GM12878 (cell line): Measurements from ENCODE around the gene LIPN. TPM values are rescaled to one million over a fixed set of nuclear protein-coding genes. Genes with fewer than 3 reads are reported as not detected.

ENCODE experiments used
- ATAC-seq: fragments of 200-7000 bp; cut with Tn5 transposase; 3 replicates; pipeline ENCODE4 v1.9.1; 2020; ENCODE audit warnings: mild to moderate bottlenecking, moderate library complexity
- BruUV-seq: library from RNA; stranded (reverse); fragments of 400-500 nt; replicated peaks from 2 replicates; lab custom pipeline; 2021; lab: Mats Ljungman, UMichigan
- CTCF ChIA-PET: fragments of 300-600 bp; sonication (Branson Sonifier 250); formaldehyde crosslinking; extraction: SDS; loops from one replicate; lab custom pipeline; 2021; ENCODE audit warnings: inconsistent platforms; lab: Yijun Ruan, JAX
- POLR2A ChIA-PET: fragments of 350-600 bp; formaldehyde crosslinking; extraction: SDS; loops from one replicate; lab custom pipeline; 2021; ENCODE audit warnings: inconsistent platforms; lab: Charles Lee
- RAD21 ChIA-PET: fragments of 300-600 bp; sonication (Branson Sonifier 250); formaldehyde crosslinking; loops from one replicate; lab custom pipeline; 2023; ENCODE audit warnings: antibody characterized with exemption; ENCODE audit not compliant: unreplicated experiment; lab: Charles Lee
- SMC1A ChIA-PET: fragments of 300-600 bp; sonication (Branson Sonifier 250); formaldehyde crosslinking; loops from one replicate; lab custom pipeline; 2023; ENCODE audit not compliant: unreplicated experiment, uncharacterized antibody; lab: Charles Lee
- DNase-seq: peaks from one replicate; pipeline ENCODE4 v3.0.0-alpha.2; 2011; ENCODE audit warnings: low read depth, low spot score
- FAIRE-seq: peaks from 3 replicates; lab custom pipeline; 2011; peaks lifted over from hg19 to GRCh38; lab: Jason Lieb, UNC
- H2AFZ ChIP-seq: 2 replicates; pipeline ENCODE4 v1.6.0; 2011; ENCODE audit warnings: low read depth, low read length, control low read depth; ENCODE audit not compliant: control insufficient read depth
- H3K27ac ChIP-seq: 2 replicates; pipeline ENCODE4 v1.5.1; 2011; ENCODE audit warnings: control low read depth; ENCODE audit not compliant: control insufficient read depth, insufficient read depth
- H3K27me3 ChIP-seq, 2 experiments: replicated peaks in 1 of 2; 2 replicates each; pipeline versions ENCODE4 v1.6.0 to v1.6.1; 2011; ENCODE audit warnings: low read length in 1 of 2; ENCODE audit not compliant: control insufficient read depth in 2 of 2, insufficient read depth in 2 of 2
- H3K36me3 ChIP-seq, 2 experiments: 2 replicates each; pipeline ENCODE4 v1.5.1; 2011; ENCODE audit warnings: low read length in 1 of 2; ENCODE audit not compliant: control insufficient read depth in 2 of 2, insufficient read depth in 2 of 2
- H3K4me1 ChIP-seq: 2 replicates; pipeline ENCODE4 v1.6.1; 2011; ENCODE audit warnings: mild to moderate bottlenecking, low read length, moderate library complexity, mixed read lengths; ENCODE audit not compliant: control insufficient read depth, insufficient read depth
- H3K4me2 ChIP-seq: 2 replicates; pipeline ENCODE4 v1.6.0; 2011; ENCODE audit warnings: control low read depth; ENCODE audit not compliant: control insufficient read depth, insufficient read depth
- H3K4me3 ChIP-seq: fragments of 200-600 bp; sonication (generic); 2 replicates; pipeline ENCODE4 v1.5.1; 2016
- H3K79me2 ChIP-seq: 2 replicates; pipeline ENCODE4 v1.6.0; 2011; ENCODE audit warnings: low read length; ENCODE audit not compliant: control insufficient read depth, insufficient read depth
- H3K9ac ChIP-seq: 2 replicates; pipeline ENCODE4 v1.8.0; 2011; ENCODE audit warnings: low read length, control low read depth, mixed read lengths; ENCODE audit not compliant: control insufficient read depth, insufficient read depth
- H3K9me3 ChIP-seq: replicated peaks from 3 replicates; pipeline ENCODE4 v1.5.1; 2011; ENCODE audit warnings: mild to moderate bottlenecking, low read length; ENCODE audit not compliant: control insufficient read depth, insufficient read depth
- H4K20me1 ChIP-seq: 2 replicates; pipeline ENCODE4 v1.6.0; 2011; ENCODE audit not compliant: control insufficient read depth, insufficient read depth
- BHLHE40 ChIP-seq, 2 experiments: fragments of 450-650 bp in 1 of 2; IDR thresholded peaks; 2 replicates each; pipeline ENCODE4 v1.6.1; 2011 to 2017; ENCODE audit warnings: low read depth in 2 of 2, borderline replicate concordance in 1 of 2, improper control_type of control experiment in 1 of 2, low read length in 1 of 2, mild to moderate bottlenecking in 1 of 2
- CBFB ChIP-seq: IDR thresholded peaks from 2 replicates; pipeline ENCODE4 v1.6.1; 2016; ENCODE audit warnings: antibody characterized with exemption, low read depth
- CBX5 ChIP-seq: sonication (generic); IDR thresholded peaks from 2 replicates; pipeline ENCODE4 v1.6.1; 2016; ENCODE audit warnings: low read depth, moderate library complexity, mild to moderate bottlenecking, inconsistent platforms
- E2F4 ChIP-seq: IDR thresholded peaks from 2 replicates; pipeline ENCODE4 v1.6.1; 2012; ENCODE audit warnings: low read depth, low read length, improper control_type of control experiment
- FOXK2 ChIP-seq: fragments of 450-650 bp; IDR thresholded peaks from 2 replicates; pipeline ENCODE4 v1.6.1; 2017; ENCODE audit warnings: mild to moderate bottlenecking, moderate library complexity
- MTA3 ChIP-seq: IDR thresholded peaks from 2 replicates; pipeline ENCODE4 v1.6.1; 2012; ENCODE audit warnings: low read length, inconsistent platforms, borderline replicate concordance
- NKRF ChIP-seq: fragments of 450-650 bp; conservative IDR thresholded peaks from 2 replicates; pipeline ENCODE4 v1.6.1; 2017; ENCODE audit warnings: mild to moderate bottlenecking, moderate library complexity
- NR2C2 ChIP-seq: IDR thresholded peaks from 2 replicates; pipeline ENCODE4 v1.6.1; 2011; ENCODE audit warnings: borderline replicate concordance, low read depth; ENCODE audit not compliant: control insufficient read depth, insufficient read length
- PBX3 ChIP-seq: IDR thresholded peaks from 2 replicates; pipeline ENCODE4 v1.6.1; 2011; ENCODE audit warnings: mild to moderate bottlenecking, low read depth, low read length, moderate library complexity; ENCODE audit not compliant: insufficient replicate concordance
- POU2F2 ChIP-seq: IDR thresholded peaks from 3 replicates; pipeline ENCODE4 v1.6.1; 2011; ENCODE audit warnings: low read depth, mild to moderate bottlenecking, low read length, borderline replicate concordance
- RELB ChIP-seq: fragments of 450-650 bp; IDR thresholded peaks from 2 replicates; pipeline ENCODE4 v1.6.1; 2017; ENCODE audit warnings: low read depth, mild to moderate bottlenecking, moderate library complexity
- SREBF2 ChIP-seq: IDR thresholded peaks from 2 replicates; pipeline ENCODE4 v1.6.1; 2012; ENCODE audit warnings: mild to moderate bottlenecking, low read length
- TAF1 ChIP-seq: IDR thresholded peaks from 2 replicates; pipeline ENCODE4 v1.6.1; 2011; ENCODE audit warnings: mild to moderate bottlenecking, low read depth, low read length, borderline replicate concordance
- ZZZ3 ChIP-seq: IDR thresholded peaks from 2 replicates; pipeline ENCODE4 v1.6.1; 2011; ENCODE audit warnings: low read depth; ENCODE audit not compliant: control insufficient read depth, insufficient read length
- WGBS: methylation state at CpG from one replicate; pipeline ENCODE4 v1.1.6; 2016; ENCODE audit warnings: low lambda C conversion rate; ENCODE audit not compliant: insufficient replicate concordance, insufficient coverage; ENCODE audit errors: missing lambda C conversion rate; 5-methylcytosine and 5-hydroxymethylcytosine counted together
- in situ Hi-C: fragments of 300-500 bp; cut with MboI; formaldehyde crosslinking; loops from 9 replicates; pipeline ENCODE4 v1.14.3; 2018; ENCODE audit warnings: mixed read lengths
- intact Hi-C: fragments of 100-400 bp; cut with micrococcal nuclease; formaldehyde crosslinking; loops from one replicate; pipeline ENCODE4 v1.14.2; 2022; ENCODE audit not compliant: unreplicated experiment
- polyA plus RNA-seq, 11 experiments: library from polyadenylated mRNA; depleted of rRNA in 4 of 11; unstranded in 6 of 11; stranded (reverse) in 5 of 11; fragments of >200 nt; fragmentation: Nextera tagmentation in 4 of 11; fragmentation: Illumina TruSeq in 1 of 11; extraction: Ambion mirVana in 4 of 11; extraction: Trizol in 1 of 11; gene quantifications; 1 replicate in 1 of 11; 2 replicates in 10 of 11; pipeline versions ENCODE4 v1.2.1 to v1.2.3, GENCODE V29; 2011 to 2016; ENCODE audit warnings: inconsistent platforms in 2 of 11, missing spikeins in 2 of 11, low read depth in 1 of 11
- total RNA-seq, 4 experiments: library from RNA; depleted of rRNA in 3 of 4; stranded (reverse); fragments of >200 nt in 3 of 4; fragmentation: Illumina TruSeq in 1 of 4; extraction: Trizol in 1 of 4; gene quantifications; 2 replicates each; pipeline versions ENCODE4 v1.2.1 to v1.2.3, GENCODE V29; 2013 to 2021

LIPN gene
- total and polyA plus RNA-seq, 10 of the 15 experiments (the other 5 are each of a cell fraction or from before 2014, with no cell fraction given) = 0.06 to 0.23 TPM; not detected in 8

GRCh38 chr10:88793712-88794299 lies 34.0 kb downstream of the LIPN start:
- Histone ChIP-seq H3K9me3 (no peaks in the 10 kb centered on the region), H3K4me3 (no peak overlapping the region), H3K79me2 (no peaks in the 10 kb centered on the region), H2AFZ (no peak overlapping the region), H4K20me1 (no peaks in the 10 kb centered on the region), H3K4me2 (no peak overlapping the region), H3K4me1 (peaks cover 7% of the 10 kb centered on the region; the same call in 1 of the 2 replicates), H3K27me3 (no peaks in the 10 kb centered on the region), H3K36me3 (no peaks in the 10 kb centered on the region), H3K27ac (no peak overlapping the region), H3K9ac (no peak overlapping the region)
- FAIRE-seq (peak; percentile 87), ATAC-seq (peak; percentile 75), DNase-seq (peak; percentile 17)
- CTCF ChIA-PET = interaction anchor here (0.8 to 1.4 kb wide), 6 partner anchors 16 to 211 kb away, joined by 3 to 5 read pairs (median 4); partner anchors contain the start of gene RNLS
- SMC1A ChIA-PET = interaction anchor here (0.6 to 1.8 kb wide), 9 partner anchors 10 to 469 kb away, joined by 3 to 12 read pairs (median 3); no protein-coding TSS in a partner anchor
- POLR2A ChIA-PET = interaction anchor here (0.7 kb wide), 1 partner anchor 103 kb away, joined by 3 read pairs; no protein-coding TSS in a partner anchor
- in situ Hi-C loops = no loop called here
- WGBS = 29% methylated on average over 2 of the region's 2 CpGs
- intact Hi-C loops = loop anchor here (5.0 kb wide), 2 partner anchors 37 to 107 kb away; no protein-coding TSS in a partner anchor
- RAD21 ChIA-PET = interaction anchor here (0.7 to 1.8 kb wide), 3 partner anchors 43 to 65 kb away, joined by 3 to 6 read pairs (median 3); no protein-coding TSS in a partner anchor
- BruUV-seq = no TSS peak
- TF ChIP-seq E2F4 = no peak
- TF ChIP-seq SREBF2 = no peak
- TF ChIP-seq PBX3 = no peak
- TF ChIP-seq CBFB = peak; percentile 63
- TF ChIP-seq NKRF = no peak
- TF ChIP-seq POU2F2 = no peak
- no peak for TF ChIP-seq FOXK2
- no peak for TF ChIP-seq CBX5
- TF ChIP-seq MTA3 = no peak
- no peak for TF ChIP-seq ZZZ3
- 0 out of 4 replicates have a peak, but pooled peaks of 1 of the 2 experiments have one; percentile 17 for TF ChIP-seq BHLHE40 (IDR thresholded peaks at IDR 0.05; ENCODE audit: borderline replicate concordance in 1 of 2, low read depth in 2 of 2, low read length in 1 of 2)
- TF ChIP-seq RELB = 0 out of 2 replicates have a peak, but pooled peaks have one; percentile 50
- no peak for TF ChIP-seq TAF1
- TF ChIP-seq NR2C2 = no peak
